Stimulated activated CD8-positive, alpha-beta memory T cell treated with anti-CD3 and anti-CD28 coated beads, Interleukin-15, amount 100 ng/mL, for 4 hours (primary cell): ENCODE data around the gene CNPY3.

Experiments
- DNase-seq, 2 donors: peaks; one replicate each; pipeline ENCODE4 v3.0.0-alpha.2; 2020; ENCODE audit warnings: low read depth in 2 of 2

CNPY3 gene

DNA sequence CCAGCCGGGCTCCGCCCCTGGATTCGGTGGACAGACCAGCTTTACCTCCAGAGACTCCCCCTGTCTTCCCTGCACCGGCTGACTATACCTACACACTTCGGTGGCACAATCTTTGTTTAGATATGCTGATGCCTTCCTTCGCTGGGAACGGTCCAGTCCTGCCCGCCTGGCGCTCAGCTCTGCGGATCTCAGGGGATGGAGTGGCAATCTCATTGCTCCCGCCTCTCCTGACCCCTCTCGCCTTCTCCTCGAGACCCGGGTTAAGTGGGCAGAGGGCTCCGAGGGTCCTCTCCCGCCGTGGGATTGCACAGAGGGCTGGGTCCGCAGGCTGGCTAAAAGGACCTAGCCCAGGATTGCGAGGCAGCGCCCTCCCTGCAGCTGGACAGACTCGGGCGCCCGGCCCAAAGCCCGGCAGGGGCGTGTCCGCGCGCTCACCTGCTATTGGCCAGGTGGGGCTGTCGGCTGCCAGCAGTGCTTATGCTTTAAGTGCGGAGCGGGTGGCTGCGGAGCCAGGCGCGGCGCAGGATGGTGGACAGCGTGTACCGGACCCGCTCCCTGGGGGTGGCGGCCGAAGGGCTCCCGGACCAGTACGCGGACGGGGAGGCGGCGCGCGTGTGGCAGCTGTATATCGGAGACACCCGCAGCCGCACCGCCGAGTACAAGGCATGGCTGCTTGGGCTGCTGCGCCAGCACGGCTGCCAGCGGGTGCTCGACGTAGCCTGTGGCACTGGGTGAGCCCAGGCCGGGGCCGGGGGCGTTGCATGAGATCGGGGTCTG is 31.2 kb downstream of the CNPY3 start, which contains the start of gene GNMT:
GNMT (plus strand) TSS at position 512 of the 777 bp plus-strand sequence; CDS start at position 526, 14 bp downstream.
- no peak for DNase-seq

DNA sequence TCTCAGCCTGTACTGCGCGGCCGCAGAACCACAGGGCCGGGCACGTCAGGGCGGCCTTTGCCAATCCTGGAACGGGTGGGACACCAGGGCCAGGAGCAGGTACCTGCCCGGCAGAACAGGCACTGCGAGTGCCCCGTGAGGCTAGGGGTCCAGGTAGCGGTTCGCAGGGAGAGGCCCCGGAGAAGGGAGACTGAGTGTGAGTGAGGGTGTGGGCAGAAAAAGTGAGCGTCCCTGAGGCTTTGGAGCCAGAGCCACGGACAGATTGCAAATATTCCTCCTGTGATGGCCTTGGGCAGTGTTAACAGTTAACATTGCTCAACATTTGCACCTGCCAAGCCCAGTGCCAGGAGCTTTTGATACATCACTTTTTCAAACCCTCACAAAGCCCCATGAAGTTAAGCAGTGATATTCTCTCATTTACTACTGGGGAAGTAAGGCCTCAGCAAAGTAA is 31.8 kb downstream of the CNPY3 start:
- no peak for DNase-seq

DNA sequence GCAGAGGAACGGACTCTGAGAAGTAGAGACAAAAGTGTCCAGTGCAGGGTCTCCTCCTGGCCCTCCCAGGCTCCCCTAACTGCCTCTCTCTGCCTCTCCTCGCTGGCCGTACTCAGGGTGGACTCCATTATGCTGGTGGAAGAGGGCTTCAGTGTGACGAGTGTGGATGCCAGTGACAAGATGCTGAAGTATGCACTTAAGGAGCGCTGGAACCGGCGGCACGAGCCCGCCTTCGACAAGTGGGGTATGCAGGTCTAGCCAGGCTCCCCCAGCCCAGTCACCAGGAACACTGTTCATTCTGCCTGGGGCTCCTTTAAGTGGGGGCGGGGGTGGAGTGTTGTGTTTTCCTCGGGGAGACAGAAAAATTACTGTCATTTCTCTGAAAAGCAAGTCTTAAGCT is 32.8 kb downstream of the CNPY3 start:
- no peak for DNase-seq

DNA sequence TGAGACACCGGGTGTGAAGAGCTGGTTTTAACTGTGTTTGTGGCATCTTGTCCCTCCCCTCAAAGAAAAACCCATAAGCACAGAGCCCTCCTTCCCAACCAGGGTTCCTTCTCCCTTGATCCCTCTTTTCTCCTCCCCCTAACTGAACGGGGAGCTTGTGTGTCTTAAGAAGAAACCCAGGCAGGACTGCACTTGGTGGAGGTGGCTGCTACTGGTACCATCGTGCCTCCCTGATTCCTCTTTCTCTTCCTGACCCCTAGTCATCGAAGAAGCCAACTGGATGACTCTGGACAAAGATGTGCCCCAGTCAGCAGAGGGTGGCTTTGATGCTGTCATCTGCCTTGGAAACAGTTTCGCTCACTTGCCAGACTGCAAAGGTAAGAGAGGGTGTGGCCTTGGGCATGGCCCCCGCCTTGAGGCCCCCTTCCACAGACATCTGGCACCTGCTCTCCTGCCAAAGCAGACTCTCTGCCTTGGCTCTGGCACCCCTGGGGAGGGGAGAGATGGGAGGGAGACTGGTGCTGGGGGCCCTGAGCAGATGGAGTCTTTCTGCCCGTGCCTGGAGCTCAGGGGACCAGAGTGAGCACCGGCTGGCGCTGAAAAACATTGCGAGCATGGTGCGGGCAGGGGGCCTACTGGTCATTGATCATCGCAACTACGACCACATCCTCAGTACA is 33.4 kb downstream of the CNPY3 start:
- no peak for DNase-seq

DNA sequence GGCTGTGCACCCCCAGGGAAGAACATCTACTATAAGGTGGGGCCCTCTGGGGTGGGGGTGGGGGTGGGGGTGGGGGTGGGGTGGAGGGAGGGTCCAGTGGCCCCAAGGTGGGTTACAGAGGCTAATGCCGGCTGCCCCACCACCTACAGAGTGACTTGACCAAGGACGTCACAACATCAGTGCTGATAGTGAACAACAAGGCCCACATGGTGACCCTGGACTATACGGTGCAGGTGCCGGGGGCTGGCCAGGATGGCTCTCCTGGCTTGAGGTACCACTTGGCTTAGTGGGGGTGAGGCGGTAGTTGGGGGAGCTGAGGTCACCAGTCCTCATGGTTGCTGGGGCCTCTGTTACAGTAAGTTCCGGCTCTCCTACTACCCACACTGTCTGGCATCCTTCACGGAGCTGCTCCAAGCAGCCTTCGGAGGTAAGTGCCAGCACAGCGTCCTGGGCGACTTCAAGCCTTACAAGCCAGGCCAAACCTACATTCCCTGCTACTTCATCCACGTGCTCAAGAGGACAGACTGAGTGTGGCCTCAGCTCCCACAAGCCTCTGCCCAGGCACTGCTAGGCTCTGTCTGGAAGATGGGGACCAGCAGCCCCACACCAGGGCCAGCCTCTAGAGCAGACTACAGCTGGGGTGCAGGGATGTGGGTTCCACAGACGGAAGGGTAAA is 34.0 kb downstream of the CNPY3 start:
- DNase-seq: no peak

DNA sequence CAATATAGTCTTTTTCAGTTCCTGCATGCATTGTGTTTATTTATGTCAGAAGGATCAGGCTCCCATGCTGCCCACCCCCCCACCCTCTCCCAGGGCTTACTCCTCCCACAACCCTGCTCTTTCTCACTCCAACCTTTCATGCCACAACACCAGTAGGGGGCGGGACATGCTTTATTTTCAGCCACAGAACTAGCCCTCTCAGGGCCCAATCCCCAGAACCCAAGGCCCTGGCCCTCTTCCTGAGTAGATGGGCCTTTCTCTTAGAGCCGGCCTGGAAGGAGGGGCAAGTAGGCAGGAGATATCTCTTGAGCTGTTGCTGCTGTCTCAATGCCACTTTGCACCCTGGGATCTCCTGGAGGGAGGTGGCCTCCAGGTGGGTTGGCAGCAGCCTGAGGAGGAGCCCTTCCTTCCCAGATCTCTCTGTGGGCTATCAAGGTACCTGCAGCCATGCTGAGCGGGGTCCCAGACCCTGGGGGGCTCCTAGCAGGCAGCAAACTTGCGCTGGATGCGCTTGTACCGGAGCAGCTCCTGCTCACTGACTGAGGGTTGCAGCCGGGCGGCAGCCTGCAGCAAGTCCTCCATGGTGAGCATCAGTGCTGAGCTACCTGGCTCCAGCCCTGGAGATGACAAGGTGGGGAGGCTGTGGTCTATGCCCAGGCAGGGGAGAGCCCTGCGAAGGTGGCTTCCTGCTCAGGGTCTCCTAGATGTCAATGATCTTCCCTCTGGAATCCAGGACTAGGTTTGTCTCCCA is 34.8 kb downstream of the CNPY3 start:
- no peak for DNase-seq

DNA sequence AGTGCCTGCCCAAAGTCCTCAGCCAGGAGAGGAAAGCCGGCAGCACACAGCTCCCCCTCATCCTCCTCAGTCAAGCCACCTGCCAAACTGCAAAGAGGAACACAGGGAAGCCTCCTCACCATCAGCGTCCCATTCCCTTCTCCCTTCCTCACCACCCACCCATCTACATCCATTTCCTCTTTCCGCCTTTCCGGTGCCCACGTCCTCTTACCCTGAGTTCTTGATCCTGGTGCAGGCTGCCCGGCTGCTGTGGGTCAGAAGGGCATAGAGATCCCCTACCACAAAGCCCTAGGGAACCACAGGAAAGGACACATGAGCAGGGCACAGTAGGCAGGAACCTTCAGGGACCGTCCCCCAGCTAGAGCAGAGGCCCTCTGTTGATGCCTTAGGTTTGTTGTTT is 37.3 kb downstream of the CNPY3 start:
- DNase-seq: no peak

DNA sequence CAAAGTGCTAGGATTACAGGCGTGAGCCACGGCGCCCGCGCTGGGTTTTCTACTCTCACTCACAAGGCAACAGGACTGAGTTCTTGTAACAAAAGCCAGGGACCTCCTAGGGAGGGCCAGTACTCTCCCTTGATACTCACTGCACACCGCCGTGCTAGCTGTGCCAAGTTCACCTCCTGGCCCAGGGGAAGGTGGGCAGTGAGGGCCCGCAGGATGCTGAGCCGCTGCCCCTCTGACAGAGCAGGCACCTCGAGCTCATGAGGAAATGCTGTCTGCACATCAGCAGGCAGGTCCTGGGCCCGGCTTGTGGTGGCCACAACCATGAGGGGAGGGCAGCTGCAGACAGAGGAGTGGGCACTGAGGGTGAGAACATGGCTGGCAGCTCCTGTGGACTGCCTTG is 37.9 kb downstream of the CNPY3 start:
- DNase-seq: no peak

DNA sequence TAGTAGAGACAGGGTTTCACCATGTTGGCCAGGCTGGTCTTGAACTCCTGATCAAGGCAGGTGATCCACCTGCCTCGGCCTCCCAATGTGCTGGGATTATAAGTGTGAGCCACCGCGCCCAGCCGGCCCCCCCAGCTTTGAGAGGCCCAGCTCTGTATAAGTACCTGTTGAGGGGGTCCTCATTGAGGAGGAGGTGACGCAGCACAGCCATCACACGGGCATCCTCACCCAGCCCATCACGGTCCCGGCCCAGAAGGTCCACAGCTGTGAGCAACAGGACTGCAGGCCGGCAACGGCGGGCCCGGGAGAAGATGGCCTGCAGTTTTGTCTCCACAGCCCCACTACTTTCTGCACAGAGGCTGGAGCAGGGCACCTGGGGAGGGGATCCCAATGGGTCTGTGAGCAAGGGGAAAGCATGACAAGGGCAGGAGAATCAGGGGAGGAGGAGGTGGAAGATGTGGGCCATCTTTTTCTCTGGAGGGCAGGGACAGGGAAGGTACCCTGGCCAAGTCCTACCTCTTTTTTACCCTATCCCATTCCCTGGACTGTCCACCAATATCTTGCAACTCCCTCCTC is 38.9 kb downstream of the CNPY3 start:
- no peak for DNase-seq

DNA sequence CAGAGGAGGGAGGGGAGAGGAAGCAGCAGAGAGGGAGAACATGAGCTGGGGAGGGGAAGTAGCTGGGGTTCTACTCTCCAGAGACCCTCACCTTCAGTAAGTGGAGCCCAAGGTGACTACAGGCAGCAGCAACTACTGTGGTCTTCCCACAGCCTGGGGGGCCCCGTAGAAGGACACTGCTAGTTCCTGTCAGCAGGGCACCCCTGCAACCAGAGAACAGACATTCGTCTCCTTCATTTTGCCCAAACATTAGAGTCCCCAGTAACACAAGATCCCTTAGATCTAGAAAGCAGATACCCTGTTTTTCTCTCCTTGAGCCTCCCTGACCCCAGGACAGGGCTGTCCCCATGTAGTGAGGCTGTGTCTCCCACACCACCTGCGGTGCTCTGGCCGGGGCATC is 39.5 kb downstream of the CNPY3 start:
- DNase-seq: no peak

DNA sequence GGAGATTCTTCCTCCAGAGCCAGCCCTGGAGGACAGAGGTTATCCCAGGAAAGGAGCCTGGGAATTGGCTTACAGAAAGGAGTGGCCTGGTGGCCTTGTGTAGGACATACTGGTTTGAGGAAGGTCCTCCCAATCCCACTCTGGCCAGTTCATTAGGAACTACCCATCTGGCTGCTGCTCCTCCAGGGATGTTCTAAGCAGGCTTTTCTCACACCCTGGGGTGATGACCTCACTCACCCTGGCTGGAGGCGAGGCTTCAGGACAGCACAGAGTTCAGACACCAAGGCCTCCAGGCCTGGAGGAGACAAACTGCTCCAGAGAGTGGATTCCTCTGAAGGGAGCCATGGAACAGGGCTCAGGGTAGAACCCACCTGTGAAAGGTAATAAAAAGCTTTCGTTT is 40.2 kb downstream of the CNPY3 start:
- no peak for DNase-seq

DNA sequence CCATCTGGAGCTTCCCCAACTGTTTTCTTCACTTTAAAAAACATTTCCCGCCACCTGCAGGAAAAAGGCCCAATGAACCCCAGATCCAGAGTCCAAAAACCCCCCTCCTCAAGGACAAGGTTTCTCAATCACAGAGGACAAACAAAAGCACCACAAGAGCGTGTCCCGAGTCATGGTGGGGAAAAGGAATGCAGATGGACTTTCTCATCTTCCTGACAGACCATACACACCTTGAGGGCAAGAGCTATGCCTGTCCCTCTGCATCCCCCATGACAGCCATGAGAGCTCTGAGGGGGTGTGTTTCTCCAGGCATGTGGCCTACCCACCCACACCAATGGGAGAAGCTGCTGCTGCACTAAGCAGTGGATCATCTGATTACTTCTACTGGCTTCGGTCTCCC is 40.7 kb downstream of the CNPY3 start:
- DNase-seq: no peak

DNA sequence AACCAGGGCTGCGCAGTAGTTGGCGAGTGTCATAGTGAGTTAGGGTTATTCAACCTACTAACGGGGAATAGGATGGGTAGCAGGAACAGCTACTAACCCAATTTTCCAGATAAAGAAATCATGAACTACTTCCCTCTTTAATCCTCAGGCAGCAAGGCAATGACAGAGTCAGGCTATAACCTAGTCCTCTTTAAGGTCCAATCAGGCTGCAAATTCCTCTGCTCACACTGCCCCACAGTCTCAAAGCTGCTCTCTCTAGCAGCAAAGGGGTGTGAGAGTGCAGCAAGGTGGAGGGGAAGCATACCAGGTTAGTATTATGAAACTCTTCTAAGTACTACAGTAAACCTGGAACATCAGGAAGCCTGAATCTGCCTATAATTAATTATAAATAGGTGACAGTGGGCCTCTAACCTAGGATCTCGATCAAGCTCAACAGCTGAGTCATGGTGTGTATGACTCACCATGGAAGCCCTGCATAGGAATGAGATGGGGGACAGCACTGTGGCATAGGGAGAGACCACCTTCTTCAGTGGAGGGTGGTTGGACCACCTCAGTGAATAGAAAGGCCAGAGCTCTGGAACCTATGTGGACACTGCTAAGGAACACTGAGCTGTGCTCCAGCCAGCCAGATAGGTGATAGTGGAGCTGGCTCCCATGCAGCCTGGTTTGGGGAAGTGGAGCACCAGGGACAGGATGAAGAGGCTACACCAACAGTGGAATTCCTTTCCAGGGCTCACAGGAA is 41.8 kb downstream of the CNPY3 start:
- no peak for DNase-seq

DNA sequence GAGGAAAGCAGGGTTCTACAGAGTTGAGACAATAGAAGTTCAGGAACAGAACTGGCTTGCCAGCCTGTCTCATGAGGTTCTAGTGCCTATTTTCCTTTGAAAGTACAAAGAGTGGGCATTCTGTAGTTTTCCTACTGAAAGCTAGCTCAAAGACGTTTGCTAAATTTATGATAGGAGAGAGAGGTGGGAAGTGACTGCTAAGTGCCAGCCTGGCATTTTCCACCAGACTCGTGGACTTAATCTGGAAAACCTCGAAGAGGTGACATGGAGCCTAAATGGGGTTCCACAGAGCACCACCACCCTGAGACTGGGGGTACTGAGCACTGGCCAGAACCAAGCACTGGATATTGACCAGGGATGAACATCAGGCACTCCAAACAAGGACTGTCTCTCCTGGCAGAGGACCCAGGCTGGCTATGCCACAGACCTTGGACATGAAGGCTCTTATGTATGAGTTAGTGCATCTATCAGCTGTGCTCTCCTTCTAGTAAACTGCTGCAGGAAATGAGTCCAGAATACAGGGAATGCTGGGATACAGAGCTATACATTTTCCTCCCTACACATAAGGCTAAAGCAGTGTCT is 42.6 kb downstream of the CNPY3 start:
- DNase-seq: no peak

DNA sequence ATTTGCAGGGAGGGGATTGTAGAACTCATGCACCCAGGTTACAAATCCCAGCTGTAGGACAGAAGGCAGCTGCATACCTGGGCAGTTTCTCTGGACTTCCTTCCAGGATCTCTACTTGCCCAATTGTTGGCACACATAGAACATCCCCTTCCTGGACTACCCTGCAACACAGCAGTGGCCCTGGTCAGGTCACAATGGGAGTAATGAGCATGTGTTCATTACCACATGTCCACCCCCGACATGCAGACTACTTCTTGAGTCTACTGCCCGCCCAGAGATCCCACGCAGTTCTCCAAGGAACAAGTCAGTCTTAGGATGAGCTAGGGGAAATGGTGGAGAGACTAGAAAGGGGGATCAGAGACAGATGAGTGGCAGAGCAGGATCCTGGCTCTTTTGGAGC is 44.6 kb downstream of the CNPY3 start:
- DNase-seq: no peak

DNA sequence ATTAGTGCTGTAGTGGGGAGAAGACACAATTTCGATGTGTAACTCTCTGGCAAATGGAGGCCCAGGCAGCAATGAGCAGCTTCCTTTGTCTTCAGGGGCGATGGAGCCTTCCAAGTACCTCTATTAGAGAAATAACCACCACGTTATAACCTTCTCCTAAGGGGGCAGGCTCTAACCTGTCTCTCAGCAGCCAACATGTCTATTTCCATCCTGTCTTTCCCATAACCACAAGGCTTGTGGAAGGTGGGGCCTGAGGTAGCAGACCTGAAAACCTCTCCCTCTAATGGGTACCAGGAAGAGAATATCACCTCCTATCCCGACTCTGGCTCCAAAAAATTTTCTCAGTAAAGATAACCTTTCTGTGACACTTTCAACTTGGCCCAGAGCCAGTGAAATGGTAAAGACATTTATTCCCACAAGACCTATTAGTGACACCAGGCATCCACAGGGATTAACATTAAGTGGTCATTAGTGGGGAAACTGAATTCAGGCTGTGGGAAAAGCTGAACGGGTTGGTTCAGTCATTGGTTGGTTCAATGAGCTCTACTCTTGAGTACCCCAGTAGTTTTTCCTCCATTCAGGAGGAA is 45.7 kb downstream of the CNPY3 start:
- DNase-seq: no peak

DNA sequence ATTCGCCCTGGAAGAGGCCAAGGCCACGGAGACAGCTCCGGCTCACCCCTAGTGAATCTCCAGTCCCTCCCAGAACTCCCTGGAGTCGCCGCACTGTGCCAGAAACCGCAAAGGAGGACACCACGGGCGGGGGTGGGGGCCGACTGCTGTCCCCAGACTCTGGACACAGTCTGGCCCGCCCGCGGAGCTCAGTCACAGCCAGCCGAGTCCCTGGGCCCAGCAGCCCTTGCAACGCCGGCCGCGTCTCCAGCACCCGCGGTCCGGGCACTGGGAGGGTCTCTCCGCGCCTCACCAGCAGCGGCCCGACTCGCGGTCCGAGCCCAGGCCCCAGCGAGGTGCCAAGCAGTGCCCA is 49.2 kb downstream of the CNPY3 start:
- no peak for DNase-seq

DNA sequence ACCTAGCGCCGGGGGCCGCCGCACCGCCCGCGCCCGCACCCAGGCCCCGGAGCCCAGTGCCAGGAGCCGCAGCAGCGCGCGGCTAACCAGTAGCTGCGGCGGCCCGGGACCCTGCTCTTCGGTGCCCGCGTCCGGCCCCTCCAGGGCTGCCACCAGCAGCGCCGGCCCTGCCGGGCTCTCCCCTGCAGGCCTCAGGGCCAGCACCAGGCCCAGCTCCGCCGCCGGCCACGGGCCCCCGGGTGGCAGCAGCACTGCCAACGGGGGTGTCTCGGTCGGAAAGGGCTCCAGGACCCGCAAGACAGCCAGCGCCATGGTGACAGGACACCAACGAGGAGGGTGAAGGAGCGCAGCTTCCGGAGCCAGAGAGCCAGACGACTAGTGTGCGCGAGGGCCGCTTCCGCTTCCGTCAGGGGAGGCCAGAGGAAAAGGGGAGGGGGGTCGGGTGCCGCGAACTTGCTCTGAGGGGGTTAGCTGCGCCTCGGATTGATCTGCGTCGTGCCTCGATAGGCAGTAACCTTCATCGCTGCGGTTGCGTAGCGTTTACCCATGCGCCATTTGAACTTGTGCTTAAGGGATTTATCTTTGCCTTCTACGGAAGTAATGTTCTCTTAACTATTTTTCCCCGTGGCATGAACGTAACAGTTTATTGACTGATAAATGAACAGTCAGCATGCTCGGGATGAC is 49.7 kb downstream of the CNPY3 start, which contains the start of gene PEX6:
PEX6 (minus strand) TSS at position 343 of the 684 bp plus-strand sequence; CDS start at position 312, 31 bp downstream.
- DNase-seq: peak; percentile 85 to 86

DNA sequence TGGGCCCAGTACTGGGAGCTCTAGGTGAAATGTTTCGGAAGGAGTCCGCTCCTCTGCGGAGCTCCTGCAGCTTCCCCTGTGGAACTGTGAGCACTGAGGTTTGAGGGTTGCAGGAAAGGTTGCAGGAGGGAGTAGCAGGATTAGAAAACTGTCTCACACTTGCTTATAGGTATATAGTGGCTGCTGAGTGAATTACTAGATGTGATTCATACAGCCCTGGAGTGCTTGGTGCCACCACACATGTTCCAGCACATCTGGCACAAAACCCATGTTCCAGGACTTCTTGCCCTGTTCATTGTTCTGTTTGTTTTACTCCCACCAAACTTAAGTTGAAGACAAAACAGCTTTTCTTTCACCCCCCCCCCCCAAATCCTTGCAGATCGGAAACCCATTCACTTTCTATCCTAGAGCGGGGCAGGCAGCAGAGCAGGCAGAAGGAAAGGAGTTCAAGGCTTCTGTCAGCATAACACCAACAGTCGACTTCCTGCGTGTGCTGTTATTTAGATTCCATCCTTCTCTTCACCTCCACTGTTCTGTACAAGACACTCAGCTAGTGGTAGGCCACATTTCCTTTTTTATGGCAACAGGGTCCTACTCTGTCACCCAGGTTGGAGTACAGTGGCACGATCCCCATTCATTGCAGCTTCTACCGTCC is 50.4 kb downstream of the CNPY3 start:
- no peak for DNase-seq
